Stimulated activated naive CD4-positive, alpha-beta T cell treated with Interleukin-2 at 50 U/mL for 16 hours (primary cell): ENCODE results near the gene CDH2.
"Not testable (repeated sequence)": the region's sequence is repeated elsewhere in the genome, so short reads cannot be mapped to it uniquely, and the experiment has no call there.

Experiments used
- DNase-seq: peaks from one replicate; lab custom pipeline; 2025; lab: John Stamatoyannopoulos, UW

Gene CDH2

DNA sequence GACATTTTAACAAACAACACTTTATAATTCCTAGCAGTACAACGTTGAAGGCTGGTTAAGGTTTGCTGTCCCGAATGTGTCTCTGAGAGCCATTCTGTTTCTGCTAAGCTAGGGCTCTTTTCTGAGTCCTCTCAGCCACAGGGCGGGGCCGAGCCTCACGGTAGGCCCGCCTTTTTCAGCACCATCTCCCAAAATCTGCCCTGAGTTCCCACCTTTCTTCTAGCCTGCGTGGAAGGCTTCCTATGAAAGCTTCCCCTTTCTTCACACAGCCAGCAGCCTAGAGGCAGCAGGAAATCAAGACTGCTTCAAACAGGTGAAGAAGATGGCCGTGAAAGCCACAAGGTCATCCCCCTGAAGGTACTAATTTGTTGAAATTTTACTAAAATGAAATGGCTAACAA lies 255.5 kb downstream of the CDH2 start:
- DNase-seq: no peak

DNA sequence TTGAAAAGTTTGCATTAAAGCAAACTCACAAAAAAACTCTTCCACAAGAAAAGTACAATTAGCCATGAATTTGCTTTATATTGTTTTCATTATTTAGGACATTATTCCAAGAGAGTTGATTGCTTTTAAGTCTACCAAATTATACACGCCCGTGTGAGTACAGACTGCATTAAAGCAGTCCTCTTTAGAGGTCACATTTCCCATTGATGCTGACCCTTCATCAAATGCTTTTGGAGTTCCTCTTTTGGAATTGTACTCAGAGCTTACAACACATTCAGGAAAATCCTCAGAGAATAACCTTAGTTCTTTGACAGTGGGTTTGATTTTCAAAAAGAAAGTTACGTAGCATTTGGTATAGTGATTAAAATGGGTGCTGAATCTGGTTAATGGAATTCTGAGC lies 256.1 kb downstream of the CDH2 start:
- no peak for DNase-seq

DNA sequence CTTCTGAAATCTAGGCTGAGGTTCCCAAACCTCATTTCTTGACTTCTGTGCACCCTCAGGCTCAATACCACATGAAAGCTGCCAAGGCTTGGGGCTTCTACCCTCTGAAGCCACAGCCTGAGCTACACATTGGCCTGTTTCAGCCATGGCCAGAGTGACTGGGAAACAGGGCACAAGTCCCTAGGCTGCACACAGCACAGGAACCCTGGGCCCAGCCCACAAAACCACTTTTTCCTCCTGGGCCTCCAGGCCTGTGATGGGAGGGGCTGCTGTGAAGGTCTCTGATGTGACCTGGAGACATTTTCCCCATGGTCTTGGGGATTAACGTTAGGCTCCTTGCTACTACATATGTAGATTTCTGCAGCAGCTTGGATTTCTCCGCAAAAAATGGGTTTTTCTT lies 270.7 kb downstream of the CDH2 start:
- DNase-seq: not testable (repeated sequence)

DNA sequence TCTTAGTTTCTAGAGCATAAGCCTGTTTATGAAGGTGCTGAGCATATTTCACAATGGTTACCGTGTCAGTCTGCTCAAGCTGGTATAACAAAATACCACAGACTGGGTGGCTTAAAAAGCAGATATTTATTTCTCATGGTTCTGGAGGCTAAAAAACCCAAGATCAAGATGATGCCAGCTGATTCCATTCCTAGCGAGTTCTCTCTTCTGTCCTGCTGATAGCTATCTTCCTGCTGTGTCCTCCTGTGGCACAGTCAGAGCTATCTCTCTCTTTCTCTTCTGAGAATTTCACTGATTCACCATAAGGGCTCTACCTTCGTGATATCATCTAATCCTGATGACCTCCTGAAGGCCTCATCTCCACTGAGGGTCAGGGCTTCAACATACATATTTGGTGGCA lies 273.0 kb downstream of the CDH2 start:
- DNase-seq: no peak

DNA sequence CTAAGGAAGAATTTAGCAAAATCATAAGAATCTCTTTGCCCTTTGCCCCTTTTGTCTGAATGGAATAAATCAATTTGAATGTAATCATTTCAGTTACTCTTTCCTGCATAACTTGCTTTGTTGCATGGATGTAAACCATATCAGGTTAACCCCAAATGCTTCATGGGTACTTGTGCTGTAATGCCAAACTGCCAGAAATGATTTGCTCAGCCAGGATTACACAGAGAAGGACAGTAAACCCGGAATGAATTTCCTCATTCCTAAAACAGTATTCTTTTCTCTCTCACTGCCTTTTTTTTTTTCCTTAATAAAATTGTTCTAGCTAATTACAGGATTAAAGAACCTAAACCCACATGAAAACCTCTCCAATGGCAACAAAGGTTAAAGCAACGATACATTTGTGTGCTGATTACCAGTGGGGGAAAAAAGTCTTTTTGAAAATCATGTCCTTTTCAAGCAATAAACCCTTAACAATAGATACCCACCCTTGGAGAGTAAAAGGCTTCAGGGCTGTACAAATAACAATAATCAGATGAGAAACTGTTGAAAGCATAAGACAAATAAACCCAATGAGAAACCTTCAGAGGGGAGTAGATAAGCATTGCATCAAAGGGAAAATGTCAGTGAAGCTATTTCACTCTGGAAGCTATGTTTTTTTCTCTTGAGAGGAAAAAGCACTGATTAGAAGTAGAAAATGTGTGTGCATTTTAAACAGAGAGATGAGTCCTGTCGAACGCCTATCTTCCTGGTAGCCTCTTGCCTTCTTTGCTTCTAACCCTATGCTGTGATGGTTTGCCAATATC lies 275.3 kb downstream of the CDH2 start:
- DNase-seq: no peak
